GM18526 (cell line): ENCODE data around the gene RASAL2.

ENCODE experiments used
- POLR2A ChIP-seq: IDR thresholded peaks from 3 replicates; pipeline ENCODE4 v1.6.1; 2011; ENCODE audit not compliant: insufficient read length; ENCODE audit errors: extremely low read depth

Gene RASAL2

DNA sequence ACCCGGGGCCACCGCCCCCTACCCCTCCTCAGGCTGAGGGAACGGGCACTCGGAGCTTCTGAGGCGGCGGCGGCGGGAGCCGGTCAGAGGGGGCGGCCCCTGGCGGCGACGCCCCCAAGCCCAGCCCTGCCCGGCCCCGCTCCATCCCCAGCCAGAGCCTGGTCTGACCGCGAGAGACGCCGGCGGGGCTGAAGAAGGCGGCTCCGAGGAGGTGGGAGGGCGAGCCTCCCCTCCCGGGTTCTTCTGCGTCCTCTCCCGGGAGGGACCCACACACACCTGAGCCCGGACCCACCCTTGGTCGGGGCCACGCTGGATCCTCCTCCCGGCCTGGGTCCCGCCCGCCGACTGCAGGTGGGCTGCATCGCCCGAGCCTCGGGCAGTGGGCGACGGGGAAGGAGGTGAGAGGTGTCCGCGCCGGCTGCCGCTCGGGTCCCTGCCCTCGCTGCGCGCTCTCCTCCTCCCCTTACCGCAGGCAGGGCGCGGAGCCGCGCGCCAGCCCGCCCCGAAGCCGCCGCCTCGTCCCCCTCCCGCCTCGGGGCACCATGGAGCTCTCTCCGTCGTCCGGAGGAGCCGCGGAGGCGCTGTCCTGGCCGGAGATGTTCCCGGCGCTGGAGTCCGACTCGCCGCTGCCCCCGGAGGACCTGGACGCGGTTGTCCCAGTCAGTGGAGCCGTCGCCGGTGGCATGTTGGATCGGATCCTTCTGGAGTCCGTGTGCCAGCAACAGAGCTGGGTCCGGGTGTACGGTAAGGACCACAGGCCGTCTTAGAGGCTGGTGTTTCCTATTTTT is at the start of gene RASAL2:
Gene RASAL2 (plus strand): TSS at position 154 of the 788 bp plus-strand sequence. CDS start 389 bp downstream, at position 543.
- TF ChIP-seq POLR2A: no peak

DNA sequence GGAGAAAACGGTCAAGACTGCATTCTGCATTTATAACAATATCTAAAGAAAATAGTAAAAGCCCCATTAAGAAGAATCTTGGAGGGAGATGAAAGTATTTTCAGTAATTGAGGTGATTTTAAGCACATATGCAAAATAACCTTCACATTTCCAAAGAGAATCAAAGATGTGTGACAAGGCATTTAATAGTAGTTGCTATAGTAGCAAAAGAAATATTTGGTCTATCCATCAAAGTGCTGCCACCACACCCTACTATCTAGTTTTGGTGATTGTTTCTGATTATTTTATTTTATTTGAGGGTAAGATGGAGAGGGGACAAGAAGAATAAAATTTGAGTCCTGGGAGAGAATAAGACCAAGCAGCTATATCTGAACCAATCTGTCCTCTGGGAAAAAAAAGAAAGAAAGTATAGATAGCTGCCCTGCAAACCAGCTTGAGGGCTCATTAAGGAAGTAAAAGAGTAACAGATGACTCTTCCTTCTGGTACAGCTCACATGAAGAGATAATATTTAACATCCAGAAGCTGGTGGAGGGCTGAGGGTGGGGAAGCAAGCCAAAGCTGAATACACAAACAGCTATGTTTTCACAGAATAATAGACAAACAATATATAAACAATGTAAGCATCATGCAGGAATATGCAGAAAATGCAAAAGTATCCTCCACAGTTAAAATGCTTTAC is 47.2 kb upstream of the RASAL2 start:
- TF ChIP-seq POLR2A: no peak

DNA sequence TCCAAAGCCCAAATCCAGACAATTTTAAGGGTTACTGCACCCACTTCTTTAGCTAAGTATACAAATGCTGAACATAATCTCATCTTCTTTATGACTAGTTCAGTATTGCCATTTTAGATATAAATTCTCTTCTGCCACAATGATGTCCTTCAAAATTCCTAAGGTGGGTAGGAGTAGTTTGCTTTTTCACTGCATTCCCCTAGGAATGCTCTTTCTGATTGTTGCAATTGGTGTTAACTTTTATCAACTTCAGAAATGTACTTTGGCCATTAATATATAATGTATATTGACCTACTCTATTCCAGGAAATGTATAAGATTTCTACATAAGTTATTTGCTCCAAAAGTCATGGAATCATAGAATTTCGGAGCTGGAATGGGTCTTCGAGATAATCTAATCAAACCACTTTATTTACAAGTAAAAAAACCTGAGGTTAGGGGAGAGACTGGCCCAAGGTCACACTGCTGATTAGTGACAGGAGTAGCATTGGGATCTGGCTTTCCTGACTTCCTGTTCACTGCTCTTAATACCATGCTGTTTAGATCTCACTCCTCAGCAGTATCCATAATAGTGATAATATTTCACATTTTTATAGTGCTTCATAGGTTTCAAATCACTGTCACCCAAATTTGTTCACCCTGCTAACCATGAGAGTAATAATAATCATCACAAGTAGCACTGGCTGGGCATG is 46.4 kb upstream of the RASAL2 start:
- no peak for TF ChIP-seq POLR2A

DNA sequence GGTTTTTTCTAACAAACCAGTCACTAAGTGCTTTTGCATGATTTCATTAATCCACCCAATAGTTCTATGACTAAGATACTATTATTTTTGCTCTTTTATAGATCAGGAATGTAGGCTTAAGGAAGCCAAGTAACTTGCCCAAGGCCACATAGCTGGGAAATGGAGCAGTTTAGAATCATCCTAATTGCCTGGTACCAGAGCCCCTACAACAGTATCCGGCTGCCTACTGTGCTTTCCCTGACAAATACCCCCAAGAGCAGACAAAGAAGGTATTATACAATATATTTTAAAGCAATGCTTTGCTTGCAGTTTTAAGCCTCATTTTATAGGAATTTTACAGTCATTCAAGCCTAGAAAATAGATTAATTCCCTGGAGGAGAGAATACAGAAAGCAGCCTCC is 45.5 kb upstream of the RASAL2 start:
- no peak for TF ChIP-seq POLR2A

DNA sequence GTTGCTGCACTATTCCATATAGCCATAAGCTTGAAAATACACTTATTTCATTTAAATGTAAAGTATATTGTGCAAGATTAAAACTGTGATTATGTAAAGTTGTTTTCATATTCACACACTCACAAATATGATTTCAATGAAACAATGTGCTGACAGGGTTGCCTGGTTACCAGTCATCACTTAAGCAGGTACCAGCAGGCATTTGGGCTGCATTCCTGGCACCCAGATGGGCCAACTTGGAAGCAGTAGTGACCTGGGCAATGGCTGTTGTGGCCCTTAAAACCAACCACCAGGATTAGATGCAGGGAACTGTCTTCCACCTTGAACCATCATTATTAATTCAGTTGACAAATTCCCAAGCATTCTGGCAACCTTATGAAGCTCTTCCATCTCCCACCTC is 45.0 kb upstream of the RASAL2 start:
- TF ChIP-seq POLR2A: no peak

DNA sequence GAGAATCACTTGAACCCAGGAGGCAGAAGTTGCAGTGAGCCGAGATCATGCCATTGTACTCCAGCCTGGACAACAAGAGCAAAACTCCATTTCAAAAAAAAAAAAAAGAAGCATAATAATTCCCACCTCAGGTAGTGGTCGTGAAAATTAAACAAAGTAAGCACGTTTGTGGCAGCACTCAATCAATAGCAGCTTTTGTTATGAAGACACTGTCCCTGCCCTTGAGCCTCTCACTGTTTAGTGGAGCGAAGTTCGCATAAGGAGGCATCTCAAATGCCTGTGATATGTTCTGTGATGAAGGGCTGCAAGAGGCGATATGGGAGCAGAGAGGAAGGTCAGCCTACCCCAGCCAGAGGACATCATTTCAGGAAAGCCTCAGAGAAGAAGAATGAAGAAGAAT is 43.8 kb upstream of the RASAL2 start:
- no peak for TF ChIP-seq POLR2A

DNA sequence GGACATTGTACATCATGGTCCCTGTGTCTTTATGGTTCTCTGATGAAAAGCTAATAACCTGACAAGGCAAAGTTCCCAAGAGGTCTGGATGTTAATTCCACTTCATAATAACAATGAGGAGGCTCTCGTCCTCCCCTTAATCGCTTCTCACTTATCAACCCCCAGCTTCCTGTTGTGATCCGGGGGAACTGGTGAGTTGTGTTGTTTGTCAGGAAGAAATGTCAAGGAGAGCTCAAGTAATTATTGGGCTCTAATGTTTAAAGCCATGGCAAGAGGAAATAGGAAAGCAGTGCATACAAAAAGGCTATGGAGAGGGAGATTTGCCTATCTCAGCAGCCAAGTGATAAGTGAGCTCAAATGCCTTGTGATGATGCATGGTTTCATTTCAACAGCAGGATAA is 42.8 kb upstream of the RASAL2 start:
- no peak for TF ChIP-seq POLR2A

DNA sequence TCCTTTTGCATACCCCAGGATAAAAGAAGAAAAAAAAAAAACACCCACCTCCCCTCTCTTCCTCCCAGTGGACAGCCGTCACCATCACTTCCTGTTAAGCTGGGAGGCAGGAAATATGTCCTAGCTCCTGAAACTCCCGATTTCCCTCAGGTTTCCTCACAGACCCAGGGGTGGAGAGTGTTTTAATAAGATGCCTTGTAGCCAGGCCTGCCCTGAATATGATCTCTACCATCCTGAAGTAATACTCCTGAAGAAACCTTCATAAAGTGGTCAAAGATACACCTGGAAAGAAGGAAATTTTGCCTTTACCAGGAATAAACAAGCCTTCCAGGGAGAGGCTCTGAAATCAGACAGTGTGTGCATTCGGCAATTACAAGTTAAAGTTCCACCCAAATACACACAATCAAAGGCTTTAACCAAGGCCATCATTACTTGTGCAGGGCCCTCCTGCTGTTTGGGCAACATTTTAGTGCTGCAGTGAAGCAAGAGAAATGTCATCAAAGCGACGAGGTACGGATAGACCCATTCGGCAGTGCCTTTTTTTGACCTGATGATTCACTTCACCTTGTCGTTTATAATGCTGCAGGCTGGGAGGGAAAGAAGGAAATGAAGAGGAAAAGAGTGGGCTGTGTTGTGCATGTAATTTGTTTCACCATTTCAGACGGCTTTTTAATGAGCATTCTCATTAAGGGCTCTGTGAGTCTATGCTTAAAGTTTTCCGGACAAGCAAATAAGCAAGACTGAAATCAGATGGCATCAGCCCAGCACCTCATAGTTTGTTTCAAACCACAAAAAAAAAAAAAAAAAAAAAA is 41.0 kb upstream of the RASAL2 start:
- TF ChIP-seq POLR2A: no peak

DNA sequence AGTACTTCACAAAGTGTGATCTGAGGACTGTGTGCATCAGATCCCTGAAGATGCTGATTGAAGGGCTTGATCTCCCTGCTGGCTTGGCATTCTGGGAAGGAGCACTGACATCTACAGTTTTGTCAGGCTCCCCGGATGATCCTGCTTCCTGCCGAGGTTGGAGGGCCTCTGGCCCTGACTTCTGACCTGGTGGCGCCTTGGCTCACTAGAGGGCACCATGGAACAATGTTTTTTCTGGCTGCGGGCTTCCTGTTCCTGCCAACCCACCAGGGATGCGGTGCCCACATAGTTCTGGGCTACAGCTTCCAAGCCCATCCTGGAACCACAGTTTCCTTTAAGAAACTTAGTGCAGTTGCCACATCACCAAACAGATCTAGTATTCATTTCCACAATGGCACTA is 38.8 kb upstream of the RASAL2 start:
- no peak for TF ChIP-seq POLR2A

DNA sequence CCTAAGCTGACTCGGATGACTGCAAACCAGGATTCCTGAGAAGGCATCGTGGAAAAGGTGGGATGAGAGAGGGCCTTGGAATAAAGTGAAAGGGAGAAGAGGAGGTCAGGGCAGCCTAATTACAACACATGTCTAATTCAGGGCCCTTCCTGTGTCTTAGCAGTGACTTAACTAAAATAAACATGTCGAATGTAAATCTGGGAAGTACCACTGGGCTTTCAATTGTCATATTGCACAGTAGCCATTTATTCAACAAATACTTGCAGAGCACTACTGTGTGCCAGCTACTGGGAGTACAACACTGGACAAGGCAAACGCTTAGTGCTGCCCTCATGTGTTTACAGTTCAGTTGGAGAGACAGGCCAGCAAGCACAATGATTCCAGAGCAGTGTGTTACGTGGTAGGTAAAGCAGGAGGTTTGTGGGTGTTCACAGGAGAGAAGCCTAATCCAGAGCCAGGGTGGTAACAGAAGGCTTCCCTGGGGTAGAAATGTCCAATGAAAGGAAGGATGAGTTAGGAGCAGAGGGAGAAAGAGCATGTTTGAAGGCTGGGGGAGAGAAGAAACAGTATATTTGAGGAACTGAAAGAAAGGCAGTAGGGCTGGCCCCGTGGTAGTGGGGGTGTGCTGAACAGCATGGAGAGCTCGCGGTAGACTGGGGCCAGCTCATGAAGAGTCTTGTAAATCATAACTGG is 38.0 kb upstream of the RASAL2 start:
- no peak for TF ChIP-seq POLR2A

DNA sequence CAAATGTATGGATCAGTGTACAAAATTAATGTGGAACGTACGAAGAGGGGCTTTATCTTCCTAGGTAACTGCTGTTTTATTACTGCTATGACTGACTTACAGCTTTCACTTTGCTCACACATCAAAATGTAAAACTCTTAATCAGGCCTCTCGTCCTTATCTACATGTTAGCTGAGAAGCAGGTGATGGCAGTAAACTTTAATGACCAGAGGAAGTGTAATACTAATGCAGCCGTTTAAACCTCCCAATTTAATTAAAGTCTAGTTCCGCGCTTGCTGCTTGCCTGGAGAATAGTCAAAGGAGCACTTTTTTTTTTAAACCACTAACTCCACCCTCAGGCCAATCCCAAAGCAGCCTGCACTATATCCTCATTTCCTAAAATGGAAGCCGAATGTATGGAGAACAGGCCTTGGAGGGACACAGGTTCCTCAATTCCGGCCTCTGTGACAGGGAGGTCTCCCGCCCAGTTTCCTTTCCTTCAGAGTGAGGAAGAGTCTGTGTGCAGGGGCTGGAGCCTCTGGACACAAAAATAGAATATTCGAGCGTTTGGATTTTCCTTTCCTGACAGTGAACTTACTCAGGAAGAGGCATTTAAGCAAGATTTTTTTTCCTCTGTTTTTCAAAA is 36.7 kb upstream of the RASAL2 start:
- no peak for TF ChIP-seq POLR2A

DNA sequence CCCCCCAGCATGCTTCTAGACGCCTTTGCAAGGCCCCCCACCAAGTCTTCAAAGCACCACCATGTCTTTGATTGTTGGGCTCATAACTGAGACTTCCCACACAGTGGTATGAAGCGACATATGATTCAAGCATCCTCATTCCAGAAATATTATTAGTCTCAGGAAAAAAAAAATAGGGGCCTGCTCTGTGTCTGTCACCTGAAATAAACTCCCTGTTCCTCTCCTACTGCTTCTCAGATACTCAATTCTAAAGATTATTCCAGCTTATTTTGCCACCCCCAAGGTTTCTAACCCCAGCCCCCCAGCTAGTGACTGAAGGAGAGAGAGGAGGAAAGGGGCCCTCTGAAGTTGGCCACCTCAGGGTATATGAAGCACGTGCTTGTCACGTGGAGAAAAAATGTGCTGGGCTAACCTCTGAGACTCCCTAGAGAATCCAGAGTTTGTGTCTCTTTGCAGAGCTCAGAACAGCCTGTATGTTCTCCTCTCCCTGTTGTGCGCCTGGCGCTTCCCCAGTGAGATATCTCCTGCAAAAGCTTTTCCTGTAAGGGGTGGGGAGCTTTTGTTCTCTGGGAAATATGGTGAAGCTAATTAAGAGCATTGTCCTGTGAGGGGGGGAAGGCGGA is 35.9 kb upstream of the RASAL2 start:
- no peak for TF ChIP-seq POLR2A

DNA sequence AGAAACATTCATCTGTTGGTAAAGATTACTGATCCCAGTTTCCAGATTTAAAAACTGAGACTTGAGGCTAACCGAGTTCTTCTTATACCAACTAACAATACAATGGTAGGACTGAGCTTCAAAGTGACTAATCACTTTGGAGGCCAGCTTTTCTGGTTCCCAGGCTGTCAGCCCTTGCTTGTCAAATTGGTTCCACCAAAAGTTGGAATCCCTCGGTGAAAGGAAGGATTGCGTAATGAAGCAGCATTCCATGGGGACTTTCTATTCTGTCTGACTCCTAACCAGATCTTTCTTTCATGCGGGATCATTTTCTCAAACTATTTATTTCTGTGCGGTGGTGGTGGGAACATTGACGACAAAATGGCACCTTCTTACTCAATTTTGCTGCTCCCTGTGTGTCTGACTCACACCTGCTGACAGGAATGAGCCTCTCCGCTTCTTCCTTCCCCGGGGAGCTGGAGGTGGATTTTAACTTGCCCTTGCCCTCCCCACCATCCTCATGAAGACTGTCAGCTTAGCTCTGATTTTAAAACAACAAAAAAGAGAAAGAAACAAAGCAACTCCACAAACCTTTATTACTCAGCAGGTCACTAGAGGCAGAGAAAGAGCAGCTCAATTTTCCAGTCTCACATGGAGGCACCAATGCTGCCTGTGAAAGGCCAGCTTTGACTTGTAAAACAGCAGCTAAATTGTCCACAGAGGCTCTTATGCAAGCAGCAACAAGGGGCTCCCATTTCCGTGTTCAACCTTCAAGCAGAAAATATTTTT is 32.9 kb upstream of the RASAL2 start:
- no peak for TF ChIP-seq POLR2A
